GM12801 (cell line): Measurements from ENCODE around the gene SAAL1.

ENCODE experiments used
- TF ChIP-seq, protein P1 (sequence below): IDR thresholded peaks from one replicate; pipeline ENCODE4 v1.5.1; 2011; ENCODE audit warnings: control low read depth; ENCODE audit not compliant: insufficient read length; ENCODE audit errors: extremely low read depth

Gene SAAL1, protein sequence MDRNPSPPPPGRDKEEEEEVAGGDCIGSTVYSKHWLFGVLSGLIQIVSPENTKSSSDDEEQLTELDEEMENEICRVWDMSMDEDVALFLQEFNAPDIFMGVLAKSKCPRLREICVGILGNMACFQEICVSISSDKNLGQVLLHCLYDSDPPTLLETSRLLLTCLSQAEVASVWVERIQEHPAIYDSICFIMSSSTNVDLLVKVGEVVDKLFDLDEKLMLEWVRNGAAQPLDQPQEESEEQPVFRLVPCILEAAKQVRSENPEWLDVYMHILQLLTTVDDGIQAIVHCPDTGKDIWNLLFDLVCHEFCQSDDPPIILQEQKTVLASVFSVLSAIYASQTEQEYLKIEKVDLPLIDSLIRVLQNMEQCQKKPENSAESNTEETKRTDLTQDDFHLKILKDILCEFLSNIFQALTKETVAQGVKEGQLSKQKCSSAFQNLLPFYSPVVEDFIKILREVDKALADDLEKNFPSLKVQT

DNA sequence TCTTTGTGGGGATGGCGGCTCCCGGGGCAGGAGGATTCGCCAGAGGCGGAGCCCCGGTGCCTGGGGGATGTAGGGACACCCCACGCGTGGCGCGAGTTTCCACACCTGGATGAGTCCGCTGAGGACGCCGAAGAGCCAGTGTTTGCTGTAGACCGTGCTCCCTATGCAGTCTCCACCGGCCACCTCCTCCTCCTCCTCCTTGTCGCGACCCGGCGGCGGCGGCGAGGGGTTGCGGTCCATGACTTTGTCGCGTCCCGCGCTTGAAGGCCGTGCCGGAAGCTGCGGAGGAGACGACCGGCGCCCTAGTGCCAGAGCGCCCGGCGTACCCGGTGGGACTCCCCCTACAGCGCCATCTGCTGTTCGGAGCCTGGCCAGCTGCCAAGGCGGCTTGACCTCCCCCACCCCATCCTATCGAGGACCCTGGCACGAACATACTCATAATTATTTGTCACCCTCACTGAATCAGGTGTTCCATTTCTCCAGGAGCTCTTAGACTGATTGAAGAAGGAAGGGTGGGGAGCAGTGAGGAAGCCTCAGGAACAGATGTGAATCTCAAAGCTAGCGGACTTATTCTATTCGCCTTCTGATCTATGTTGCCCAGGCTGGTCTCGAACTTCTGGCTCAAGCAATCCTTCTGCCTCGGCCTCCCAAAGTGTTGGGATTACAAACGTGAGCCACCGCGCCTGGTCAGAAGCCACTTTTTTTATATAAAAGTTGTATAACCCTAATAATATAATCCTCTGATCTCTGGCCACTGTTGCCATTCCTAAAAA lies at the start of gene SAAL1:
TSS of gene SAAL1 (minus strand) at position 281 of the 773 bp plus-strand sequence. CDS start at position 240, 41 bp downstream.
- TF ChIP-seq, protein P1, sequence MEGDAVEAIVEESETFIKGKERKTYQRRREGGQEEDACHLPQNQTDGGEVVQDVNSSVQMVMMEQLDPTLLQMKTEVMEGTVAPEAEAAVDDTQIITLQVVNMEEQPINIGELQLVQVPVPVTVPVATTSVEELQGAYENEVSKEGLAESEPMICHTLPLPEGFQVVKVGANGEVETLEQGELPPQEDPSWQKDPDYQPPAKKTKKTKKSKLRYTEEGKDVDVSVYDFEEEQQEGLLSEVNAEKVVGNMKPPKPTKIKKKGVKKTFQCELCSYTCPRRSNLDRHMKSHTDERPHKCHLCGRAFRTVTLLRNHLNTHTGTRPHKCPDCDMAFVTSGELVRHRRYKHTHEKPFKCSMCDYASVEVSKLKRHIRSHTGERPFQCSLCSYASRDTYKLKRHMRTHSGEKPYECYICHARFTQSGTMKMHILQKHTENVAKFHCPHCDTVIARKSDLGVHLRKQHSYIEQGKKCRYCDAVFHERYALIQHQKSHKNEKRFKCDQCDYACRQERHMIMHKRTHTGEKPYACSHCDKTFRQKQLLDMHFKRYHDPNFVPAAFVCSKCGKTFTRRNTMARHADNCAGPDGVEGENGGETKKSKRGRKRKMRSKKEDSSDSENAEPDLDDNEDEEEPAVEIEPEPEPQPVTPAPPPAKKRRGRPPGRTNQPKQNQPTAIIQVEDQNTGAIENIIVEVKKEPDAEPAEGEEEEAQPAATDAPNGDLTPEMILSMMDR: no peak

DNA sequence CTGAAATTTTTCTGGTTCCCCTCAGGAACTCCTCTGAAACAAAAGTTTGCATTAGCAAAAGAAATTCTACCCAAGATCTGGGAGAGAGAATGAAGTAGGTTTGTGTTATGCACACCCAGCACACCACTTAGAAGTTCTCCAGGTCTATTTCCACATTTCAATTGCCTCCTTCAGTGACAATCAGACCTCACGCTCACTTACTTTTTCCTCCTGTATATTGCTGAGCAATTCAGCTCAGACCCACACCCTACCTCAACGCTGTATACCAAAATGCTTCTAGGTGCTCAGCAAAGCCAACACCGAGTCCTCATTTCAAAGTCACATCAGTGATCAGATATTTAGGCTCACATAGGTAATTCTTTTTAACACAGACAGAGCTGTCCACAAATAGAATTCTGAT lies 45.7 kb upstream of the SAAL1 start:
- TF ChIP-seq, protein P1: no peak

DNA sequence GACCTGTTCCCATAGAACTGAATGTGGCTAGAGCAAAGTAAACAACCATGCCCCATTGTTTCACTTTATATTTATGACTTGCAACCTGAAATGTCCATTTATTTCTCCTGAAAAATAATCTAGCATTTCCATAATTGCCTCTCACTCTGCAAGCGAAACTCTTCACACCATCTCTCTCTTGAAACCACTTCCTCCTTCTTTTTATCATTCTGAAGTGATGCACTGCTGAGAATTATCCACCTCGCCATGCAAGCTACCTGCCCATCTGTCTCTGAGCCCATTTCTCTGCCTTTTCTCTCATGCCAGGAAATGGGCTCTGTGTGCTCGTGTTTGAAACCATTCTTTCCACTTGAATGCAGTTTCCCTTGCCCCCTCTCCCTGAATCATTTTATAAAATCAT lies 40.0 kb upstream of the SAAL1 start:
- TF ChIP-seq, protein P1: no peak

DNA sequence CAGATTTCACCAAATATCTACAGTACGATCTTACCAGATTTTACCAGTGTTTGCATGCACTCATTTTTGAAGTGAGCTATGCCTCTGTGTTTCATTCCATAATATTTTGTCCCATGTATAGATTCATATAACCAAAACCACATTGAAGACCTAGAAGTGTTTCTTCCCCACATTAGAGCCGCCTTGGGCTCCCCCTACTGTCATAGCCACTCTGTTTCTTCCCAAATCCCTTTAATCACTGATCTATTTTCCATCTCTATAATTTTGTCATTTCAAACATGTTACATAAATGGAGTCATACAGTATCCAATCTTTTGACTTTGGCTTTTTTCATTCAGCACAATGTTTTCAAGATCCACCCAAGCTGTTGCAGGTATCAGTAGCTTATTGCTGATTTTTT lies 39.1 kb upstream of the SAAL1 start:
- TF ChIP-seq, protein P1: no peak

DNA sequence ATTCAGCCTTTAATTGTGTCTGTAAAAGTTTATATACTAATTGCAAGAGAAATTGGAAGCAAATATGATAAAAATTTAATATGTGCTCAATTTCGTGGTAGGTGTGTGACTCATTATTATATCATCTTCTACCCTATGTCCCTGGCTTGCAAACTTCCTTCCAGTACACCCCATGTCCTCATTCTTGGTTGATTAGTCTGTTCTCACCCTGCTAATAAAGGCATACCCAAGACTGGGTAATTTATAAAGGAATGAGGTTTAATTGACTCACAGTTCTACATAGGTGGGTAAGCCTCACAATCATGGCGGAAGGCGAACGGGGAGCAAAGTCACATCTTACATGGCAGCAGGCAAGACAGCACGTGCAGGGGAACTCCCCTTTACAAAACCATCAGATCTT lies 38.4 kb upstream of the SAAL1 start:
- TF ChIP-seq, protein P1: no peak

DNA sequence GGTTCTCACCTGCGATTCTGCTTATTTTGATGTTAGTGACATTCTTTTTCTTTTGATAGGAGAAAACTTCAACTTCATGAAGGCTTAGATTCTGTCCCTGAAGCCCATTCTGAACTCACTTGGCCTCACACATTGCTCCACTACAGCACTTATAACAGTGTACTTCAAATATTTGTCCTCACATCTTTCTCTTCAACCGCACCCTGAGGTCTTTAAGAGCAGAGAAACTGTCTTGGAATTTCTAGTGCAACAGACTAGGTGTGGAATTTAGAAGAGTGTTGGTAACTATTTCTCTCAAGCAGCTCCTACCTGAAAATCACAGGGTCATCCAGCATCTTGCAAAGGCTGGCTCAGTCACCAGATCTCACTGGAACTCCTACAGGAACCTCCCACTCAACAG lies 34.3 kb upstream of the SAAL1 start:
- TF ChIP-seq, protein P1: no peak

DNA sequence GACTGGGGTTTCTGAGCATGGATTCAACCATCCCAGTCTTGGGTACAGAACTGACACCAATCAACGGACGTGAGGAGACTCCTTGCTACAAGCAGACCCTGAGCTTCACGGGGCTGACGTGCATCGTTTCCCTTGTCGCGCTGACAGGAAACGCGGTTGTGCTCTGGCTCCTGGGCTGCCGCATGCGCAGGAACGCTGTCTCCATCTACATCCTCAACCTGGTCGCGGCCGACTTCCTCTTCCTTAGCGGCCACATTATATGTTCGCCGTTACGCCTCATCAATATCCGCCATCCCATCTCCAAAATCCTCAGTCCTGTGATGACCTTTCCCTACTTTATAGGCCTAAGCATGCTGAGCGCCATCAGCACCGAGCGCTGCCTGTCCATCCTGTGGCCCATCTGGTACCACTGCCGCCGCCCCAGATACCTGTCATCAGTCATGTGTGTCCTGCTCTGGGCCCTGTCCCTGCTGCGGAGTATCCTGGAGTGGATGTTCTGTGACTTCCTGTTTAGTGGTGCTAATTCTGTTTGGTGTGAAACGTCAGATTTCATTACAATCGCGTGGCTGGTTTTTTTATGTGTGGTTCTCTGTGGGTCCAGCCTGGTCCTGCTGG lies 31.4 kb upstream of the SAAL1 start:
- TF ChIP-seq, protein P1: no peak
